SK-N-SH (cell line): ENCODE data around the gene ZNF490. TPM values are rescaled to one million over a fixed set of nuclear protein-coding genes. Genes with fewer than 3 reads are reported as not detected.

Experiments
- CTCF ChIA-PET: fragments of 300-600, 350-600 bp; formaldehyde crosslinking; extraction: SDS; loops from one replicate; lab custom pipeline; 2021; lab: Yijun Ruan, JAX
- POLR2A ChIA-PET: fragments of 350-600 bp; sonication (Branson Sonifier 250); formaldehyde crosslinking; extraction: SDS; loops from one replicate; lab custom pipeline; 2020; ENCODE audit warnings: antibody characterized with exemption, inconsistent platforms; lab: Yijun Ruan, JAX
- DNase-seq: peaks from one replicate; pipeline ENCODE4 v3.0.0; 2012
- H2AFZ ChIP-seq: fragments of 200-600 bp; sonication (generic); 2 replicates; pipeline ENCODE4 v1.8.1; 2016; ENCODE audit warnings: antibody characterized with exemption, mild to moderate bottlenecking, low read depth
- H3F3A ChIP-seq: fragments of 200-600 bp; sonication (generic); replicated peaks from 2 replicates; pipeline ENCODE3; 2016; ENCODE audit warnings: antibody characterized with exemption, mild to moderate bottlenecking; ENCODE audit not compliant: insufficient read depth
- H3K27ac ChIP-seq, 2 experiments: fragments of 200-500 bp in 1 of 2; fragments of 200-600 bp in 1 of 2; sonication (Bioruptor generic) in 1 of 2; sonication (generic), shearing (Covaris generic) in 1 of 2; 2 replicates each; pipeline versions ENCODE4 v1.5.1 to v1.6.1; 2014 to 2016; ENCODE audit warnings: low read depth in 2 of 2, inconsistent platforms in 1 of 2, low read length in 1 of 2, mild to moderate bottlenecking in 1 of 2, mixed read lengths in 1 of 2
- H3K27me3 ChIP-seq: fragments of 200-600 bp; sonication (generic), shearing (Covaris generic); 2 replicates; pipeline ENCODE4 v1.6.1; 2016; ENCODE audit warnings: mixed run types; ENCODE audit not compliant: insufficient read depth
- H3K36me3 ChIP-seq, 2 experiments: fragments of 200-500 bp in 1 of 2; fragments of 200-600 bp in 1 of 2; sonication (Bioruptor generic) in 1 of 2; sonication (generic) in 1 of 2; replicated peaks in 1 of 2; 2 replicates each; pipeline versions ENCODE3 to v1.5.1; 2014 to 2016; ENCODE audit warnings: low read length in 1 of 2, mild to moderate bottlenecking in 1 of 2; ENCODE audit not compliant: insufficient read depth in 2 of 2, control insufficient read depth in 1 of 2
- H3K4me1 ChIP-seq, 2 experiments: fragments of 200-500 bp in 1 of 2; fragments of 200-600 bp in 1 of 2; sonication (Bioruptor generic) in 1 of 2; sonication (generic), shearing (Covaris generic) in 1 of 2; 2 replicates each; pipeline versions ENCODE4 v1.5.1 to v1.6.1; 2014 to 2016; ENCODE audit warnings: low read depth in 1 of 2, low read length in 1 of 2, mixed run types in 1 of 2; ENCODE audit not compliant: insufficient read depth in 2 of 2, control insufficient read depth in 1 of 2
- H3K4me2 ChIP-seq: fragments of 200-600 bp; sonication (generic), shearing (Covaris generic); 2 replicates; pipeline ENCODE4 v1.6.1; 2017; ENCODE audit warnings: mixed run types
- H3K4me3 ChIP-seq, 2 experiments: fragments of 200-500 bp in 1 of 2; fragments of 200-600 bp in 1 of 2; sonication (Bioruptor generic) in 1 of 2; sonication (generic), shearing (Covaris generic) in 1 of 2; 2 replicates each; pipeline versions ENCODE4 v1.5.1 to v1.8.1; 2014 to 2016; ENCODE audit warnings: low read depth in 2 of 2, inconsistent platforms in 1 of 2, low read length in 1 of 2, mild to moderate bottlenecking in 1 of 2, mixed read lengths in 1 of 2, moderate library complexity in 1 of 2
- H3K79me2 ChIP-seq: fragments of 200-600 bp; sonication (generic); 2 replicates; pipeline ENCODE4 v1.8.1; 2017; ENCODE audit warnings: mild to moderate bottlenecking; ENCODE audit not compliant: insufficient read depth
- H3K9ac ChIP-seq: fragments of 200-600 bp; sonication (generic); 2 replicates; pipeline ENCODE4 v1.6.1; 2017; ENCODE audit warnings: mixed run types
- H3K9me2 ChIP-seq: fragments of 200-600 bp; sonication (generic); 2 replicates; pipeline ENCODE4 v1.6.1; 2017; ENCODE audit warnings: mixed run types
- H3K9me3 ChIP-seq: fragments of 200-600 bp; sonication (generic); 2 replicates; pipeline ENCODE4 v1.6.1; 2017; ENCODE audit warnings: mixed run types, mild to moderate bottlenecking, moderate library complexity
- H4K20me1 ChIP-seq: fragments of 200-600 bp; sonication (generic); 2 replicates; pipeline ENCODE4 v1.6.1; 2017; ENCODE audit warnings: mild to moderate bottlenecking, mixed run types; ENCODE audit not compliant: insufficient read depth
- CHD2 ChIP-seq: fragments of 150-350 bp; IDR thresholded peaks from 2 replicates; pipeline ENCODE4 v1.6.1; 2018; ENCODE audit warnings: low read length; ENCODE audit not compliant: partially characterized antibody
- ELF1 ChIP-seq: IDR thresholded peaks from 2 replicates; pipeline ENCODE4 v1.4.0; 2012
- EZH2phosphoT487 ChIP-seq: fragments of 200-600 bp; sonication (generic); IDR thresholded peaks from 2 replicates; pipeline ENCODE4 v1.6.1; 2017; ENCODE audit warnings: low read depth, mixed run types, mild to moderate bottlenecking, antibody characterized with exemption, moderate library complexity, borderline replicate concordance
- FOSL2 ChIP-seq: IDR thresholded peaks from 2 replicates; pipeline ENCODE4 v1.4.0; 2012; ENCODE audit warnings: low read depth, mild to moderate bottlenecking, moderate library complexity, borderline replicate concordance
- FOXJ3 ChIP-seq: sonication (generic); formaldehyde crosslinking; IDR thresholded peaks from 2 replicates; pipeline ENCODE4 v1.5.1; 2020; ENCODE audit warnings: mild to moderate bottlenecking, missing genetic modification reagents
- FOXM1 ChIP-seq: IDR thresholded peaks from 2 replicates; pipeline ENCODE4 v1.4.0; 2012; ENCODE audit warnings: low read depth, mild to moderate bottlenecking
- GABPA ChIP-seq: IDR thresholded peaks from 2 replicates; pipeline ENCODE4 v1.4.0; 2012; ENCODE audit warnings: low read depth, mild to moderate bottlenecking
- GATA2 ChIP-seq: sonication (generic); formaldehyde crosslinking; IDR thresholded peaks from 2 replicates; pipeline ENCODE4 v1.5.0; 2020; ENCODE audit warnings: mild to moderate bottlenecking, missing genetic modification reagents
- JUND ChIP-seq: IDR thresholded peaks from 2 replicates; pipeline ENCODE4 v1.4.0; 2012
- MXI1 ChIP-seq: IDR thresholded peaks from 2 replicates; pipeline ENCODE4 v1.6.1; 2012; ENCODE audit warnings: mild to moderate bottlenecking, low read depth, low read length, improper control_type of control experiment
- NFIC ChIP-seq: IDR thresholded peaks from 2 replicates; pipeline ENCODE4 v1.4.0; 2012; ENCODE audit warnings: borderline replicate concordance
- NRF1 ChIP-seq: IDR thresholded peaks from 2 replicates; pipeline ENCODE4 v1.6.1; 2012; ENCODE audit warnings: low read depth, mild to moderate bottlenecking, low read length
- RAD21 ChIP-seq: IDR thresholded peaks from 2 replicates; pipeline ENCODE4 v1.6.1; 2012; ENCODE audit warnings: mild to moderate bottlenecking, low read length
- SMC3 ChIP-seq: IDR thresholded peaks from 2 replicates; pipeline ENCODE4 v1.6.1; 2012; ENCODE audit warnings: low read depth, low read length, improper control_type of control experiment
- TEAD4 ChIP-seq: IDR thresholded peaks from 2 replicates; pipeline ENCODE4 v1.4.0; 2012; ENCODE audit warnings: mild to moderate bottlenecking, borderline replicate concordance; ENCODE audit not compliant: insufficient read depth
- WGBS: methylation state at CpG from one replicate; pipeline ENCODE4 v1.1.6; 2017; ENCODE audit warnings: low lambda C conversion rate; 5-methylcytosine and 5-hydroxymethylcytosine counted together
- polyA plus RNA-seq, 3 experiments: library from polyadenylated mRNA; depleted of rRNA; stranded (reverse); fragments of >200 nt; gene quantifications; 2 replicates each; pipeline ENCODE4 v1.2.3, GENCODE V29; 2012
- TF ChIP-seq, protein P1 (sequence below): fragments of 200-600 bp; sonication (generic); IDR thresholded peaks from 2 replicates; pipeline ENCODE4 v1.6.1; 2017; ENCODE audit warnings: antibody characterized with exemption, mild to moderate bottlenecking, moderate library complexity
- TF ChIP-seq, protein P2 (sequence below): fragments of 150-350 bp; IDR thresholded peaks from 2 replicates; pipeline ENCODE4 v1.6.1; 2017; ENCODE audit warnings: antibody characterized with exemption, low read length, low read depth, borderline replicate concordance
- TF ChIP-seq, protein P3 (sequence below): IDR thresholded peaks from 2 replicates; pipeline ENCODE4 v1.4.0; 2012; ENCODE audit warnings: low read depth
- TF ChIP-seq, protein P4 (sequence below): IDR thresholded peaks from 2 replicates; pipeline ENCODE4; 2012

Gene ZNF490
- polyA plus RNA-seq, 1 of the 3 experiments (the other 2 are of a cell fraction): 1.3 TPM

DNA sequence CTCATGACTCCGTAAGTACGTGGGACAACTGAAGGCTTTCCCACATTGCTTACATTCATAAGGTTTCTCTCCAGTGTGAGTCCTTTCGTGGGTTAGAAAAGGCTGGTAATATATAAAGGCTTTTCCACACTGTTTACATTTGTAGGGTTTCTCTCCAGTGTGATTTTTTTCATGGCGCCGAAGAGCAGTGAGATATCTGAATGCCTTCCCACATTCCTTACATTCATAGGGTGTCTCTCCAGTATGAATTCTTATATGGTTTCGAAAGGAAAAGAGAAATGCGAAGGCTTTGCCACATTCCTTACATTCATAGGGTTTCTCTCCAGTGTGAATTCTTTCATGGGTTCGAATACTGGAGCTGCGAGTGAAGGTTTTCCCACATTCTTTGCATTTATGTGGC, 29.5 kb downstream of the ZNF490 start:
- WGBS: 90% methylated on average over 9 of the region's 9 CpGs
- no peaks in the 10 kb centered on the region for H3K27me3 ChIP-seq
- peaks cover 19 to 42% of the 10 kb centered on the region in 2 experiments for H3K36me3 ChIP-seq
- no peak overlapping the region for H3K4me2 ChIP-seq
- no peak overlapping the region for H2AFZ ChIP-seq
- no peaks in the 10 kb centered on the region for H3K9me2 ChIP-seq
- no peaks in the 10 kb centered on the region for H4K20me1 ChIP-seq
- no peak overlapping the region; a peak in 1 of 4 replicates for H3K4me3 ChIP-seq
- no peaks in the 10 kb centered on the region for H3F3A ChIP-seq
- H3K9ac ChIP-seq: no peak overlapping the region
- no peak overlapping the region for H3K27ac ChIP-seq
- POLR2A ChIA-PET: no interaction called here
- TF ChIP-seq GABPA (no peak), NFIC (no peak), FOXJ3 (CRISPR knock-in tag) (no peak), ELF1 (no peak), RAD21 (no peak), FOSL2 (no peak), MXI1 (no peak), EZH2phosphoT487 (no peak), GATA2 (CRISPR knock-in tag) (no peak), SMC3 (no peak), FOXM1 (no peak), NRF1 (no peak), JUND (no peak), TEAD4 (no peak), CHD2 (no peak)
- TF ChIP-seq, protein P1, sequence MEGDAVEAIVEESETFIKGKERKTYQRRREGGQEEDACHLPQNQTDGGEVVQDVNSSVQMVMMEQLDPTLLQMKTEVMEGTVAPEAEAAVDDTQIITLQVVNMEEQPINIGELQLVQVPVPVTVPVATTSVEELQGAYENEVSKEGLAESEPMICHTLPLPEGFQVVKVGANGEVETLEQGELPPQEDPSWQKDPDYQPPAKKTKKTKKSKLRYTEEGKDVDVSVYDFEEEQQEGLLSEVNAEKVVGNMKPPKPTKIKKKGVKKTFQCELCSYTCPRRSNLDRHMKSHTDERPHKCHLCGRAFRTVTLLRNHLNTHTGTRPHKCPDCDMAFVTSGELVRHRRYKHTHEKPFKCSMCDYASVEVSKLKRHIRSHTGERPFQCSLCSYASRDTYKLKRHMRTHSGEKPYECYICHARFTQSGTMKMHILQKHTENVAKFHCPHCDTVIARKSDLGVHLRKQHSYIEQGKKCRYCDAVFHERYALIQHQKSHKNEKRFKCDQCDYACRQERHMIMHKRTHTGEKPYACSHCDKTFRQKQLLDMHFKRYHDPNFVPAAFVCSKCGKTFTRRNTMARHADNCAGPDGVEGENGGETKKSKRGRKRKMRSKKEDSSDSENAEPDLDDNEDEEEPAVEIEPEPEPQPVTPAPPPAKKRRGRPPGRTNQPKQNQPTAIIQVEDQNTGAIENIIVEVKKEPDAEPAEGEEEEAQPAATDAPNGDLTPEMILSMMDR: no peak
- TF ChIP-seq, protein P2, sequence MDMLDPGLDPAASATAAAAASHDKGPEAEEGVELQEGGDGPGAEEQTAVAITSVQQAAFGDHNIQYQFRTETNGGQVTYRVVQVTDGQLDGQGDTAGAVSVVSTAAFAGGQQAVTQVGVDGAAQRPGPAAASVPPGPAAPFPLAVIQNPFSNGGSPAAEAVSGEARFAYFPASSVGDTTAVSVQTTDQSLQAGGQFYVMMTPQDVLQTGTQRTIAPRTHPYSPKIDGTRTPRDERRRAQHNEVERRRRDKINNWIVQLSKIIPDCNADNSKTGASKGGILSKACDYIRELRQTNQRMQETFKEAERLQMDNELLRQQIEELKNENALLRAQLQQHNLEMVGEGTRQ: no peak
- TF ChIP-seq, protein P3, sequence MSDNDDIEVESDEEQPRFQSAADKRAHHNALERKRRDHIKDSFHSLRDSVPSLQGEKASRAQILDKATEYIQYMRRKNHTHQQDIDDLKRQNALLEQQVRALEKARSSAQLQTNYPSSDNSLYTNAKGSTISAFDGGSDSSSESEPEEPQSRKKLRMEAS: no peak
- TF ChIP-seq, protein P4, sequence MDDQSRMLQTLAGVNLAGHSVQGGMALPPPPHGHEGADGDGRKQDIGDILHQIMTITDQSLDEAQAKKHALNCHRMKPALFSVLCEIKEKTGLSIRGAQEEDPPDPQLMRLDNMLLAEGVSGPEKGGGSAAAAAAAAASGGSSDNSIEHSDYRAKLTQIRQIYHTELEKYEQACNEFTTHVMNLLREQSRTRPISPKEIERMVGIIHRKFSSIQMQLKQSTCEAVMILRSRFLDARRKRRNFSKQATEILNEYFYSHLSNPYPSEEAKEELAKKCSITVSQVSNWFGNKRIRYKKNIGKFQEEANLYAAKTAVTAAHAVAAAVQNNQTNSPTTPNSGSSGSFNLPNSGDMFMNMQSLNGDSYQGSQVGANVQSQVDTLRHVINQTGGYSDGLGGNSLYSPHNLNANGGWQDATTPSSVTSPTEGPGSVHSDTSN: no peak
- DNase-seq: no peak
- H3K4me1 ChIP-seq: no peaks in the 10 kb centered on the region
- CTCF ChIA-PET: interaction anchor here (0.7 to 1.0 kb wide), 2 partner anchors 17 to 1717 kb away, joined by 3 read pairs; no protein-coding TSS in a partner anchor
- H3K9me3 ChIP-seq: peaks cover 13% of the 10 kb centered on the region; the same call in 1 of the 2 replicates
- H3K79me2 ChIP-seq: no peaks in the 10 kb centered on the region
